ENCODE results near the gene VMP1.
"Not testable (repeated sequence)": the region's sequence is repeated elsewhere in the genome, so short reads cannot be mapped to it uniquely, and the experiment has no call there.

Gene VMP1

GRCh38 chr17:59841091-59841881 is 133.8 kb downstream of the VMP1 start:
- not testable (repeated sequence) for DNase-seq (ENCODE audit: low read depth in 2 of 2)

GRCh38 chr17:59841882-59842263 is 134.4 kb downstream of the VMP1 start:
- not testable (repeated sequence) for DNase-seq (ENCODE audit: low read depth in 2 of 2)

DNA sequence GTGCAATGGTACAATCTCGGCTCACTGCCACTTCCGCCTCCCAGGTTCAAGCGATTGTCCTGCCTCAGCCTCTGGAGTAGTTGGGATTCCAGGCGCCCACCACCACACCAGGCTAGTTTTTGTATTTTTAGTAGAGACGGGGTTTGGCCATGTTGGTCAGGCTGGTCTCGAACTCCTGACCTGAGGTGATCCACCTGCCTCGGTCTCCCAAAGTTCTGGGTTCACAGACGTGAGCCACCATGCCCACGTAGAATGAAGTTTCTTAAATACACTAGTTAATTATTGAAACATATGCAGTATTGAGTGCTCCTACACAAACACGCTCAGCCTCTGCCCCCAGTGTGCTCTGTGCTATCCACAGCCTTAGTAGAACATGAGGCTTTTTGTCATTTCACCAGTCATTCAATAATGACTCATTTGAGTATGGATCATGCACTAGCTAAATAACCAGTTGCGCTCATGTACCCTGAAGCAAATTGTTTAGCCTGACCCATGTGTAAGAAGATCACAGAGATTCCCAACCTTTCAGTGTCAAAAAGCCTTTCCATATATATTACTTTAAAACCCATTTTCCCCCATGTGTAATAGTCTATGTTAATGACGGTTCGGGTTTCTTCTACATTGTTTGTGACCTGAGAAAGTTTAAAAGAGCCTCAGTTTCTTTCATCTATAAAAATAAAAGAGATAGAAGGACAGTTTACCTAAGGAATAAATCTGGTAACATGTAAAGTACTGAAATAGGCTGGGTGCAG is 135.6 kb downstream of the VMP1 start:
- peak; percentile 55 to 61 for DNase-seq (ENCODE audit: low read depth in 2 of 2)

GRCh38 chr17:59844884-59845594 is 137.6 kb downstream of the VMP1 start:
- DNase-seq (ENCODE audit: low read depth in 2 of 2): no peak

DNA sequence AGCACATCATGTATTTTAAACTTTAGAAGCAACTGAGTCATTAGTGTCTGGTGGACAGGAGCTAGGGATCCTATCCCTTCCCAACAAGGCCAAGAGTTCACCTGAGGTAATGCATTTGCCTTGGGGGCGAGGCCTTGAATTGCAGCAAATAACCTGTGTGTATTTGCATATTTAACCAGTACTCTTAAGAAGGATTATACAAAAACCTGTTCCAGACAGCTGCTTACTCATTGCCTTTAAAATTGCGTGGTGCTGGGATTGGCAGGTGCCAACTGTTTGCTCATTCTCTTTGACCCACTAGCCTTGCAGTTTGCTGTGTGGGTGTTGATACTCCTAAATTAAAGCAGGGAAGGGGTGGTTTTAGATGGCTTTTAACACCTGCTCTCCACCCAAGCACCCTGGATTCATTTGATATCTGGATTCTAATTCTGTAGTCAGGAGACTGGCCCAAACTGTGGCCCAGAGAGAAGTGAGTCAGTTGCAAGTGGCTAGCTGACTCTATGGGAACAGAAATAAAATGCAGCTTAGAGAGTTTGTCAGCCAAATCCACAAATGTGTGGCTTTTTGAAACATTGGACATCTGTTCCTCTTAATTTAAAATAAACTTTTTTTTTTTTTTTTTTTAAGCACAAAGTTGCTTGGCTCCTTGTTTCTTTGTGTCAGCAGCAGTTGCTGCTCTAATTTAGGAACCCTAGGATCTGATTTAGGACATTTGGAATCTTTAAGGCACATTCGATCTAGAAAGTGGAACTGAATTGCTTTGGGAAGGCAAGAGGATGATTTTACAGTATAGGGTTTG is 138.3 kb downstream of the VMP1 start:
- no peak for DNase-seq (ENCODE audit: low read depth in 2 of 2)

DNA sequence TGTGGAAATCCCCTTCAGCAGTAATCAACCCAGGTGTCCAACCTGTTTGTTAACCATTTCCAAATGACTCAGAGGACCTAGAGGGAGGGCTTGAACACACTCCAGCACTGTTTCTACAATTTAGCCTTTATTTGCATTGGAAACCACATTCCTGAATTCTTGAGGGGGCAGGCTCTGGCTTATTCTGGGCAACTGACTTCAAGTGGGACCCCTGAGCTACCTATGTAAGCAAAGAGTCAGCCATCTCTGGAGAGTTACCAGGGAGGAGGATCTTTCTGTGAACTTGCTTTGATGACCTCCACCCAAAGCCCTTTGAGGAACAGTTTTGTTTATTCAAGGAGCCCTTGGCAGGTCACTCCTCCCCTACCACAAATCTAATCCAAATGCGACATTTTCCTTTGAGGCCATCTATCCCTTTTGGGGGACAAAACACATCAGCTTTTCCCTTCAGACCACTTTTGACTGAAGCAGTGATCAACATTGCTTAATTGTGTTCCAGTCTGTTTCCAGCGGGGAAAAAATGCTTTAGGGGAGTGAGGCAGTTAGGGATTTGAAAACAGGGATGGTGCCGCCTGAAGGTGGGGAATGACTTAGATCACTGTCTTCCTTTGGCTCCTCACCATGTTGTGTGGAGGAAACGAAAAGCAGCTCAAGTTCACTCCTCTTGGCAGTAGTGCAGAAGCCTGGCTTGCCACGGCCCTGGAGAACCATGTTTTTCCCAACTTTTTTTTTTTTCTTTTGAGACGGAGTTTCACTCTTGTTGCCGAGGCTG is 139.1 kb downstream of the VMP1 start:
- DNase-seq (ENCODE audit: low read depth in 2 of 2): no peak

GRCh38 chr17:59848385-59848668 is 140.9 kb downstream of the VMP1 start:
- no peak for DNase-seq (ENCODE audit: low read depth in 2 of 2)

- peak; percentile 65 to 74 for DNase-seq (ENCODE audit: low read depth in 2 of 2)
These were observed 141.3 kb downstream of the VMP1 start for GRCh38 chr17:59848778-59849177.

DNA sequence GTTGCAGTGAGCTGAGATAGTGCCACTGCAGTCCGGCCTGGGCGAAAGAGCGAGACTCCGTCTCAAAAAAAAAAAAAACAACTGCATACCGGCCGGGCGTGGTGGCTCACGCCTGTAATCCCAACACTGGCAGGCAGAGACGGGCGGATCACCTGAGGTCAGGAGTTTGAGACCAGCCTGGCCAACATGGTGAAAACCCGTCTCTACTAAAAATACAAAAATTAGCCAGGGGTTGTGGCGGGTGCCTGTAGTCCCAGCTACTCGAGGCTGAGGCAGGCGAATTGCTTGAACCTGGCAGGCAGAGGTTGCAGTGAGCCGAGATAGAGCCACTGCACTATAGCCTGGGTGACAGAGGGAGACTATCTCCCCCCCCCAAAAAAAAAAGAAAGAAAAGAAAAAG is 142.9 kb downstream of the VMP1 start:
- DNase-seq (ENCODE audit: low read depth in 2 of 2): not testable (repeated sequence)

- DNase-seq (ENCODE audit: low read depth in 2 of 2): no peak
These were observed 144.3 kb downstream of the VMP1 start for GRCh38 chr17:59851439-59852375.

DNA sequence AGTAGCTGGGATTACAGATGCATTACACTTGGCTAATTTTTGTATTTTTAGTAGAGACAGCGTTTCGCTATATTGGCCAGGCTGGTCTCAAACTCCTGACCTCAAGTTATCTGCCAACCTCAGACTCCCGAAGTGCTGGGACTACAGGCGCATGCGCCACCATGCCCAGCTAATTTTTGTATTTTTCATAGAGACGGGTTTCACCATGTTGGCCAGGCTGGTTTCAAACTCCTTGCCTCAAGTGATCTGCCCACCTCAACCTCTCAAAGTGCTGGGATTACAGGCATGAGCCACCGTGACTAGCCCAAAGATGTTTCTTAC is 145.4 kb downstream of the VMP1 start:
- not testable (repeated sequence) for DNase-seq (ENCODE audit: low read depth in 2 of 2)

- DNase-seq (ENCODE audit: low read depth in 2 of 2): no peak
These were observed 145.9 kb downstream of the VMP1 start for GRCh38 chr17:59853168-59853918.

DNA sequence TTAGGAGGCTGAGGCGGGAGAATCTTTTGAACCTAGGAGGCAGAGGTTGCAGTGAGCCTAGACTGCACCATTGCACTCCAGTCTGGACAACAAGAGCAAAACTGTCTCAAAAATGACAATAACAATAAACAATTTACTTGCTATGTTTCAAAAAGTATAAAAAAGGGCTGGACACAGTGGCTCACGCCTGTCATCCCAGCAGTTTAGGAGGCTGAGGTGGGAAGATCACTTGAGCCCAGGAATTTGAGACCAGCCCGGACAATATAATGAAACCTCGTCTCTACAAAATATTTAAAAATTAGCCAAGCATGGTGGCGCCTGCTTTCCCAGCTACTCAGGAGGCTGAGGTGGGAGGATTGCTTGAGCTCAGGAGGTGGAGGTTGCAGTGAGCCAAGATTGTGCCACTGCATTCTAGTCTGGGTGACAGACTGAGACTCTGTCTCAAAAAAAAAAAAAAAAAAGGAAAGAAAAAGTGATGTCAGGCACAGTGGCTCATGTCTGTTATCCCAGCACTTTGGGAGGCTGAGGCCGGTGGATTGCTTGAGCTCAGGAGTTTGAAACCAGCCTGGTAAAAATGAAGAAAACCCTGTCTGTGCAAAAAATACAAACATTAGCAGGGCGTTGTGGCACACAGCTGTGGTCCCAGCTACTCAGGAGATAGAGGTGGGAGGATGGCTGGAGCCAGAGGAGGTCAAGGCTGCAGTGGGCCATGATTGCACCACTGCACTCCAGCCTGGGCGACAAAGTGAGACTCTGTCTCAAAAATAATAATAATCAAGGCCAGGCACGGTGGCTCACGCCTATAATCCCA is 146.7 kb downstream of the VMP1 start:
- DNase-seq (ENCODE audit: low read depth in 2 of 2): not testable (repeated sequence)

DNA sequence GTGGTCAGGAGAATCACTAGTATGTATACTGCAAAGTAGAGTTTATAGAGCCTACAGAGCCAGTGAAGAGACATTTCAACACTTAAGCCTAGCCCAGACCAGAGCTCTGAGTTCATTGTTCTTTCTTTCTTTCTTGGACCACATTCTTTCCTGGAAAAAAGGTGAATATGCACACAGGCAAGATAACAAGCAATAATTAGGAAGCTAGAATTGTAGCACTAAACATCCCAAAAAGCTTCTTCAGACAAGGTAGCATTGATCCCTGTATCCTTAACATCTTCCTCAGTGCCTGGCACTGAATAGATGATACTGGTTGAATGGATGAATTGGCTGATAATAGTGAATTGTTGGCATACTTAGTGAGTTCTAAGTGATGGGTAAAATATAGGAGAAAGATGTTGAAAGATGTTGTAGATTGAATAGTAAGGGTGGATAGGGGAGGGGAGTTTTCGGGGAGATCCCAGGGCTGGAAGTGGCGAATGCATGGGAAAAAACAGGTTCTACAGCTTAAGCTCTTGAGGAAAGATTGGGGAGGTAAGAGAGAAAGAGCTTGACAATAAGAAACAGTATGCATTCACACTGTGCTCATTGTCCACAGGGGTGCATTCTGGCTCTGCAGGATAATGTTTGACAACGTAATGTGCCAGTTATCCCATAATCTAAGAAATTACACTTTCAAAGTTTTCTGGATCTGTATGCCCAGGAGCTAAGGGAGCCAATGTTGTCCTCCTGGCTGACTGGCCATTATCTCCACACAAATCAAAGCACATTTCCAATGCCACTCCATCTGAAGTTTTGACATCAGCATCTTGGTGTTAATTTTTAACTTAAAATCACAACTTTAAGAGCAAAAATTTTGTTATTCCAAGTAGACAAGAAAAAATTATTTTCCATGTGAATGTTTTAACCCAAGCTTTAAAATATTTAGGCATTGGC is 149.7 kb downstream of the VMP1 start:
- no peak for DNase-seq (ENCODE audit: low read depth in 2 of 2)

DNA sequence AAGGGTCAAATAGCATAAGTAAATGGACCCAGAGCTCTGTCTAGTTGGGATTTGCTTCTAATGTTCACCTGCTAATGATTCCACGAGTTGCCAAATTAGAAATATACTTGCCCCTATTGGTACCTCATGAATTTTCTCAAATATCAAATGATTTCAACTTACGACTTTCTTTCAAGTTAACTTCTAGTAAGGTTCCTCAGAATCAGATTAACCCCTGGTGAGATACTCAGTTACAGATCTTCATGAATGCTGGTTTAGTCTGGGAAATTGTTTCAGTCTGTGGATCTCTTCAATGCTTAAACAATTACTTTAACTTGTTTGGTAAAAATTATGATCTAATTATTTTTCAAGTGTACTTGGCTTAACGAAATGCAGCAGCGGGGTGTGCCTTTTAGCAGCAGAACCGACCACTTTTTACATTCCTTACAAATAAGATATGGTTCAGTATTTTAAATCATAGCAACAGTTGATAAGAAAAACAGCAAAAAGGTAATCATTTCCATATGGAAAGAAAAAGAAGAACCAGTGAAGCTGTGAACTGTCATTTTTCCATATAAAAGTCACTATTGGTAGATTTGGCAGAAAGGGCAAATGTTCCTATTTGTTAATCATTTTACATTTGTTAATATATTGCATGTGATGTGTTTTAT is 150.8 kb downstream of the VMP1 start:
- DNase-seq (ENCODE audit: low read depth in 2 of 2): no peak

DNA sequence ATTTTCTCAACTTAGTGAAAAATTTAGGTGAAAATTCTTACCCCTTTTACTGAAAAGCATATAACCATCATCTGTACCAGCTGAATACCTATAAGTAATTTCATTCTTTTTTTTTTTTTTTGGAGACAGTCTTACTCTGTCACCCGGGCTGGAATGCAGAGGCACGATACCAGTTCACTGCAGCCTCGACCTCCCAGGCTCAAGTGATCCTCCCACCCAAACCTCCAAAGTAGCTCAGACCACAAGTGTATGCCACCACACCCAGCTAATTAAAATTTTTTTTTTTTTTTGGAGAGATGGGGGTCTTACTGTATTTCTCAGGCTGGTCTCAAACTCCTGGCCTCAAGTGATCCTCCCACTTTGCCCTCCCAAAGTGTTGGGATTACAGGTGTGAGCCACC is 151.5 kb downstream of the VMP1 start:
- DNase-seq (ENCODE audit: low read depth in 2 of 2): no peak

GRCh38 chr17:59859444-59860025 is 152.1 kb downstream of the VMP1 start:
- DNase-seq (ENCODE audit: low read depth in 2 of 2): no peak
